ENCODE data around the gene DGKD. TPM values are rescaled to one million over a fixed set of nuclear protein-coding genes. Genes with fewer than 3 reads are reported as not detected.

Gene DGKD
- total RNA-seq, 4 donors from 2014 or later, result 9.1 to 21.9 (median 17.8) TPM

DNA sequence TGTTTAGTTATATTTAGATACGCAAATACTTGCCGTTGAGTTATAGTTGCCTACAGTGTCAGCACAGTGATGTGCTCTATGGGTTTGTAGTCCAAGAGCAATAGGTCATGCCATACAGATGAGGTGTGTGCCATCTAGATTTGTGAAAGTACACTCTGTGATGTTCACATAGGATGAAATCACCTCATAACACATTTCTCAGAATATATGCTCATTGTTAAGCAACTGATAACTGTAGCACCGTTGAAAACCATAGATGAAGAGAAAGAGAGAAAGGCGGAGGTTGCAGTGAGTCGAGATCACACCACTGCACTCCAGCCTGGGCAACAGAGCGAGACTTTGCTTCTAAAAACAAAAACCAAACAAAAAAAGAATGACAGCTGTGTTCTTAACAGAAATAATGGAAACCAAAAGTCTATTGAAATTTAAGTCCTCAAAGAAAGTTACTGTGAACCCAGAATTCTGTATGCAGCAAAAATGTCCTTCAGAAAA lies 9.5 kb downstream of the DGKD start:
- Histone ChIP-seq H3K9me3 (peaks cover 0 to 9% (median 0%) of the 10 kb centered on the region in 3 donors), H3K36me3 (peaks cover 0 to 7% of the 10 kb centered on the region in 2 donors), H3K27ac (no peak overlapping the region), H3K27me3 (no peaks in the 10 kb centered on the region), H3K4me3 (no peak overlapping the region), H3K4me1 (peaks cover 0 to 5% (median 0%) of the 10 kb centered on the region in 3 donors)
- ATAC-seq, result no peak
- WGBS, 2 donors (ENCODE audit: low coverage in 1 of 2), result 89 to 96% methylated on average over 6 of the region's 6 CpGs
- TF ChIP-seq, protein P1, sequence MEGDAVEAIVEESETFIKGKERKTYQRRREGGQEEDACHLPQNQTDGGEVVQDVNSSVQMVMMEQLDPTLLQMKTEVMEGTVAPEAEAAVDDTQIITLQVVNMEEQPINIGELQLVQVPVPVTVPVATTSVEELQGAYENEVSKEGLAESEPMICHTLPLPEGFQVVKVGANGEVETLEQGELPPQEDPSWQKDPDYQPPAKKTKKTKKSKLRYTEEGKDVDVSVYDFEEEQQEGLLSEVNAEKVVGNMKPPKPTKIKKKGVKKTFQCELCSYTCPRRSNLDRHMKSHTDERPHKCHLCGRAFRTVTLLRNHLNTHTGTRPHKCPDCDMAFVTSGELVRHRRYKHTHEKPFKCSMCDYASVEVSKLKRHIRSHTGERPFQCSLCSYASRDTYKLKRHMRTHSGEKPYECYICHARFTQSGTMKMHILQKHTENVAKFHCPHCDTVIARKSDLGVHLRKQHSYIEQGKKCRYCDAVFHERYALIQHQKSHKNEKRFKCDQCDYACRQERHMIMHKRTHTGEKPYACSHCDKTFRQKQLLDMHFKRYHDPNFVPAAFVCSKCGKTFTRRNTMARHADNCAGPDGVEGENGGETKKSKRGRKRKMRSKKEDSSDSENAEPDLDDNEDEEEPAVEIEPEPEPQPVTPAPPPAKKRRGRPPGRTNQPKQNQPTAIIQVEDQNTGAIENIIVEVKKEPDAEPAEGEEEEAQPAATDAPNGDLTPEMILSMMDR (IDR thresholded peaks at IDR 0.05), result no peak
- TF ChIP-seq EP300 (IDR thresholded peaks at IDR 0.05), result no peak
- no peak for TF ChIP-seq POLR2A (IDR thresholded peaks at IDR 0.05)
- TF ChIP-seq POLR2AphosphoS5 (IDR thresholded peaks at IDR 0.05), result no peak

DNA sequence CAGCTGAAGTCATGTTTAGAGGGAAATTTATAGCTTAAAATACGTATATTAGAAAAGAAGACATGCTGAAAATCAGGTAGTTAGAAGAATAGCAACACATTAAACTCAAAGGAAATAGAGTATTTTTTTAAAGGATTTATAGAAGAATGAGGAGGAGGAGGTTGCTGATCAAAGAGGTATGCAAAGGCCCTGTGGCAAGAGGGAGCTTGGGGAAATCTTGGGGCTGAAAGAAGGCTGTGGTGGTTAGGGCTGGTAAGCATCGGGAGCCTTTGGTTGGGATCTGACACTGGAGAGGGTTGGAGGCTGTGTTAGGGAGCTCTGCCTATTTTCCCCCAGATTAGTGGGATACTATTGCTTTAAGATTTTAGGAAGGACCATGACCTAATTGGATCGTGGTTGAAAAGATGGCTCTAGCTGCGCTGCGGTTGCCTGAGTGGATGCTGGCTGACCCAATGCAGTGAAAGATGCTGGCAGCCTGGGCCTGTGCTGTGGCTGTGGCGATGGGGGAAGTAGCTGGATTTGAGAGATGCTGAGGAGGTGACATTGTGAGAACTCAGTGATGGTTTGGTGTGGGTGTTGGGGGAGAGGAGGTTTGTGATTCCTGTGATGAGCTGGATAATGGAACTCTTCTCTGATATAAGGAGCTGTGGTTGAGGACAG lies 11.7 kb downstream of the DGKD start:
- Histone ChIP-seq H3K27me3 (no peaks in the 10 kb centered on the region), H3K27ac (no peak overlapping the region), H3K36me3 (peaks cover 0 to 7% of the 10 kb centered on the region in 2 donors), H3K9me3 (peaks cover 0 to 9% (median 0%) of the 10 kb centered on the region in 3 donors), H3K4me3 (no peak overlapping the region), H3K4me1 (peaks cover 0 to 15% (median 0%) of the 10 kb centered on the region in 3 donors)
- ATAC-seq, result no peak
- 81 to 86% methylated on average over 2 to 6 of the region's 6 CpGs for WGBS, 2 donors (ENCODE audit: low coverage in 1 of 2)
- TF ChIP-seq POLR2A (IDR thresholded peaks at IDR 0.05), result no peak
- TF ChIP-seq, protein P1 (IDR thresholded peaks at IDR 0.05), result no peak
- TF ChIP-seq POLR2AphosphoS5 (IDR thresholded peaks at IDR 0.05), result no peak
- TF ChIP-seq EP300 (IDR thresholded peaks at IDR 0.05), result no peak

DNA sequence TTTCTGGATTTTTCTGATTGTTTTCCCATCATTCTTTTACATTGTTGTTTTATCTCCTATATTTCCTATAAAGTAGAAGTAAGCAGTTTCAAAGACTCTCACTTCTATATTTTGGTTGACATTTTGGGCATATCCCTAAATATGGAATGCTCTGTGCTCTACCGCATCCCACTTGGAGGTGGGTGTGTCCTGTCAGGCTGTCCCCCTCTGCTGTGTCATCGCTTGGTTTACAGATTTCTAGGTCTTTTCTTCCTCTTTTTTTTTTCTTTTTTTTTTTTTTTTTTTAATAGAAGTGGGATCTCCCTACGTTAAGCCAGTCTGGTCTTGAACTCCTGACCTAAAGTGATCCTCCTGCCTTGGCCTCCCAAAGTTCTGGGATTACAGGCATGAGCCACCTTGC lies 13.3 kb downstream of the DGKD start:
- Histone ChIP-seq H3K36me3 (peaks cover 0 to 15% of the 10 kb centered on the region in 2 donors), H3K4me1 (peaks cover 0 to 11% (median 0%) of the 10 kb centered on the region in 3 donors), H3K4me3 (no peak overlapping the region), H3K27me3 (no peaks in the 10 kb centered on the region), H3K9me3 (peaks cover 0 to 9% (median 0%) of the 10 kb centered on the region in 3 donors), H3K27ac (no peak overlapping the region)
- 92 to 94% methylated on average over 2 to 3 of the region's 3 CpGs for WGBS, 2 donors (ENCODE audit: low coverage in 1 of 2)
- TF ChIP-seq, protein P1 (IDR thresholded peaks at IDR 0.05), result no peak
- TF ChIP-seq EP300 (IDR thresholded peaks at IDR 0.05) (no peak), POLR2AphosphoS5 (IDR thresholded peaks at IDR 0.05) (no peak), POLR2A (IDR thresholded peaks at IDR 0.05) (no peak)
- no peak for ATAC-seq

DNA sequence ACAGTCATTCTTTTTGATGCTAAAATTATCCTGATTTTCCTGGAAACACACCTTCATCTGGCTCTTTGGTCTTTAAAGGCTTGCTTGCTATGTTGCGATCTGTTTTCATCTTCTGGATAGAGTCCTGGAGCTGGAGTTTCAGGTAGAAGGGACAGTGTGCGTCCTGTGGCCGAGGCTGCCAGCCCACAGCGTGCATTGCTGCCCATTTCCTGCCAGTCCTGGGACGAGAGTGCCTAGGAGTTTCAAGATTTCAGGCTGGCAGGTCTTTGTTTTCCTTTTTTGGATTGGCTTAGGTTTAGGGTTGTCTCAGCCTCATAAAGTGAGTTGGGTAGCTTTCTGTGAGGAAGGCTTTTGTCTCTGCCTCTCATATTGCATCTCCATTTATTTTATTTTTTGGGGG lies 14.5 kb downstream of the DGKD start:
- H3K27ac ChIP-seq, result no peak overlapping the region
- peaks cover 0 to 6% (median 0%) of the 10 kb centered on the region in 3 donors for H3K9me3 ChIP-seq
- no peaks in the 10 kb centered on the region for H3K27me3 ChIP-seq
- ATAC-seq, result no peak
- WGBS, 2 donors (ENCODE audit: low coverage in 1 of 2), result 61 to 73% methylated on average over 2 to 3 of the region's 5 CpGs
- no peak for TF ChIP-seq POLR2A (IDR thresholded peaks at IDR 0.05)
- no peak for TF ChIP-seq EP300 (IDR thresholded peaks at IDR 0.05)
- TF ChIP-seq, protein P1 (IDR thresholded peaks at IDR 0.05), result no peak
- no peak for TF ChIP-seq POLR2AphosphoS5 (IDR thresholded peaks at IDR 0.05)
- H3K4me1 ChIP-seq, result peaks cover 0 to 11% (median 0%) of the 10 kb centered on the region in 3 donors
- H3K36me3 ChIP-seq, result peaks cover 0 to 18% of the 10 kb centered on the region in 2 donors
- no peak overlapping the region for H3K4me3 ChIP-seq

DNA sequence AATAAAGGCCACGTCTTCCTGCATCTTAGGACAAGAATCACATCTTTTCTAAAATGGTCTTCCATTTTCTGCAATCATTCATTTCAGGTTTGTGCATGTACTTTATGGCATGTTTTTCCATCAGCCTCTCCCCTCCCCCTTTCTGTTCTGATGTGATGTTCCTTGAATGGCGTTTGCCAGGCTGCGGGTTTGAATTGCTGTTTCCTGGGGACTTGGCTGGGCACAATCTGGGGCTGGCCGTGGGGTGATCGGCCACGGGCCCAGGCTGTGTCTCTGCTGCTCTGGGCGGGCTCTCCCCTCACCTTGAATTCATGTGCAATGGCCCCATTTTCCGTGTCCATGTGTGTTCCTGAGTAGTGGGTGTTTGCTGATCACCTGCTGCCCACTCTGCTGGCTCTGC lies 15.2 kb downstream of the DGKD start:
- TF ChIP-seq POLR2AphosphoS5 (IDR thresholded peaks at IDR 0.05), result no peak
- TF ChIP-seq, protein P1 (IDR thresholded peaks at IDR 0.05), result no peak
- H3K27ac ChIP-seq, result no peak overlapping the region
- ATAC-seq, result no peak
- no peaks in the 10 kb centered on the region for H3K27me3 ChIP-seq
- H3K36me3 ChIP-seq, result peaks cover 0 to 19% of the 10 kb centered on the region in 2 donors
- no peaks in the 10 kb centered on the region for H3K9me3 ChIP-seq
- 82 to 100% methylated on average over 2 to 8 of the region's 8 CpGs for WGBS, 2 donors (ENCODE audit: low coverage in 1 of 2)
- no peak overlapping the region for H3K4me3 ChIP-seq
- H3K4me1 ChIP-seq, result peaks cover 0 to 11% (median 0%) of the 10 kb centered on the region in 3 donors

All from gastroesophageal sphincter (tissue), 4 donors.